ENCODE data around the gene GREB1L.

The GREB1L gene

GRCh38 chr18:21559195-21559594 is 317.2 kb downstream of the GREB1L start:
- DNase-seq (no peak), ATAC-seq (replicated peaks) (no peak)
- Mint-ChIP-seq H3K27me3 (no peaks in the 10 kb centered on the region), H3K4me1 (peaks cover 3 to 10% of the 10 kb centered on the region in 2 donors), H3K9me3 (no peaks in the 10 kb centered on the region), H3K36me3 (peaks cover 37 to 42% of the 10 kb centered on the region in 2 donors), H3K4me3 (no peak overlapping the region), H3K27ac (no peak overlapping the region)

GRCh38 chr18:21571772-21572171 is 329.7 kb downstream of the GREB1L start:
- ATAC-seq (replicated peaks), result no peak
- Mint-ChIP-seq H3K36me3 (peaks cover 37 to 52% of the 10 kb centered on the region in 2 donors), H3K27me3 (no peaks in the 10 kb centered on the region), H3K4me1 (peaks cover under 1 to 5% of the 10 kb centered on the region in 2 donors), H3K9me3 (no peaks in the 10 kb centered on the region), H3K27ac (no peak overlapping the region), H3K4me3 (no peak overlapping the region)
- no peak for DNase-seq

Measured in stimulated activated naive B cell treated with anti-CD40 and anti-IgM and Interleukin-4, amounts not matched to agents 10 μg/mL and 1 μg/mL and 100 μg/mL, for 72 hours (primary cell).